ENCODE measurements around the gene ABCG4.
"Not testable (repeated sequence)": the region's sequence is repeated elsewhere in the genome, so short reads cannot be mapped to it uniquely, and the experiment has no call there.

The ABCG4 gene

GRCh38 chr11:119185981-119186634, 37.3 kb downstream of the ABCG4 start:
- DNase-seq: peak in 2 of 3 experiments; percentile 24 to 60

DNA sequence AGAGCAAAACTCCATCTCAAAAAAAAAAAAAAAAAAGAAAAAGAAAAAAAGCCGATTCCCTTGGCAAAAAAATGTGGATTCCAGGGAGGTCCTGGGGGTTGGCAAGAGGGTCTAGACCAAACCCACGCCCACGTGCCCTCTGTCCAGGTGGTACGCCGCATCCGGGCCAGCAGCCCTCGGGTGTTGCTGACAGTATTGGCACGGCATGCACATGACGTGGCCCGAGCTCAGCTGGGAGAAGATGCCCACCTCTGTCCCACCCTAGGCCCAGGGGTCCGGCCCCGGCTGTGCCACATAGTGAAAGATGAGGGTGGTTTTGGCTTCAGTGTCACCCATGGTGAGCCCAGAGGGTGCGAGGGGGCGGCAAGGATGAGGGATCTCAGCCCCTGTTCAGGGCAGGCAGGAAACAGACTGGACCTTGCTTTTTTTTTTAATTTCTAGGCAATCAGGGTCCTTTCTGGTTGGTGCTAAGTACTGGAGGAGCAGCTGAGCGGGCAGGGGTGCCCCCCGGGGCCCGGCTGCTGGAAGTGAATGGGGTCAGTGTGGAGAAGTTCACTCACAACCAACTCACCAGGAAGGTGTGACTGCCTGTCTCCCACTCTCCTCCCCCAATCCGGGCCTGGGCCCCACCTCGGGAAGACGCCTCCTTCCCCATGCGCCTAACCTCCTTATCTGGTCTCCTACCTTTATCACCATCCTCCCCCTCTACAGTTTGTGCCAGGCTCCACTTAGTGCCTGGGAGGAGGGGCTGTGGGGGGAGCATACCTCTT, 38.5 kb downstream of the ABCG4 start:
- no peak for DNase-seq

DNA sequence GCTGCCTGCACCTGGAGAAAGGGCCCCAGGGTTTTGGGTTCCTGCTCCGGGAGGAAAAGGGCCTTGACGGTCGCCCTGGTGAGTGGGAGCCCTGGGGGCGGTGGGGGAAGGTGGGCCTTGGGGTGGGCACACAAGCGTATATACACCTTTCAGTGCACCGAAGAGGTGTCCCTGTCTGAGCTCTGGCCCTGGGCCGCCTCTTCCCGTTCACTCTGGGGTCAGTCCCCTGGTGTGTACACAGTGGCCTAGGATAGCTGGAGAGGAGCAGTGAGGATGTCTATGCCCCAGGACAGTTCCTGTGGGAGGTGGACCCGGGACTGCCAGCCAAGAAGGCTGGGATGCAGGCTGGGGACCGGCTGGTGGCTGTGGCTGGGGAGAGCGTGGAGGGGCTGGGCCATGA, 39.2 kb downstream of the ABCG4 start:
- no peak for DNase-seq

DNA sequence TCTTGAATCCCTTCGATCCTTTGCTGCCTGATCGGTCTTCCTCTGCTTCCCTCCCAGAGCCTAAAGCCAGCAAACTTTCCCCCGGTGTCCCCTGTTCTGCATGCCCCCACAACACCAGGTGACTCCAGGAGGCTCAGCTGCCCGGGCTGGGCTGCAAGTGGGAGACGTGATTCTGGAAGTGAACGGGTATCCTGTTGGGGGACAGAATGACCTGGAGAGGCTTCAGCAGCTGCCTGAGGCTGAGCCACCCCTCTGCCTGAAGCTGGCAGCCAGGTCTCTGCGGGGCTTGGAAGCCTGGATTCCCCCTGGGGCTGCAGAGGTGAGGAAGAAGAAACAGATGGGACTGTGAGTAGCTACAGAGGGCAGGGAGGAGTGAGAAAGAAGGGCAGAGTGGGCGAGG, 40.0 kb downstream of the ABCG4 start:
- no peak for DNase-seq

DNA sequence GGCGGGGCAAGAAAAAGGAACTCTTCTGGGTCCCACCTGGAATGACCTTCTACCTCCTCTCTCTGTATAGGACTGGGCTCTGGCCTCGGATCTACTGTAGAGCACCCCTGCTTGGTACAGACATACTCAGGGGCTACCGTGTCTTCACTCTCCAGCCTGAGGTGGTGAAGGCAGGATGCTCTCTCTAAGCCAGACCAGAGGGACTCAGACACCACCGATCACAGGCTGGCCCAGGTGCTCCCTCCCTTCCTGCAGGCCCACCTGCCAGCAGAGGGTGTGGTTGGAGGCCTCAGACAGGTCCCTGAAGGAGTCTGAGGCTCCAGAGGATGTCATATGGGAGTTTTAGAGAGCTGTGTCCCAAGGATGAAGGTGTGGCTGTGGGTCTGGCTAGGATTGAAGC, 40.5 kb downstream of the ABCG4 start:
- DNase-seq: no peak

- DNase-seq: no peak
Measured at GRCh38 chr11:119190531-119190930, 41.7 kb downstream of the ABCG4 start.

GRCh38 chr11:119191265-119191664, 42.4 kb downstream of the ABCG4 start:
- DNase-seq: not testable (repeated sequence)

GRCh38 chr11:119192111-119192510, 43.3 kb downstream of the ABCG4 start:
- DNase-seq: no peak

- DNase-seq: no peak
Measured at GRCh38 chr11:119193001-119193400, 44.1 kb downstream of the ABCG4 start.

DNA sequence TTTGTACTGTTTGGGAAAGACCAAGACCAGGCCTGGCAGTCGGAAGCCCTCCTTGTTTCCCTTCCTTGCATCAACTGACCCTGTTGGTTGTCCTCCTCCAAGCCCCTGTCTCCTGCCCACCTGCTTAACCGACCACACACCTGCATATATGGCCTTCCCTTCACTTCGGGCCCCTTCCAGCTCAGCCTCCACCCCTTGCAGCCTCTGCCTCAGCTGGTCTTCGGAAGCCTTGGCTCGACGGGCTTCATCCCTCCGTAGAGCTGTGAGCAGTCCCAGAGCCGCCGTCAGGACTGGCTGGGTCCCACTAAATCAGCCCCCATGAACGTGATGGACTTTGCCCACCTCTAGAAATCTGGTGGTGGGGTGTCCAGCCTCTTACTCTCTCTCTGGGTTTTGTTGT, 44.8 kb downstream of the ABCG4 start:
- DNase-seq: no peak

- no peak for DNase-seq
Measured at GRCh38 chr11:119194811-119195440, 46.1 kb downstream of the ABCG4 start.

DNA sequence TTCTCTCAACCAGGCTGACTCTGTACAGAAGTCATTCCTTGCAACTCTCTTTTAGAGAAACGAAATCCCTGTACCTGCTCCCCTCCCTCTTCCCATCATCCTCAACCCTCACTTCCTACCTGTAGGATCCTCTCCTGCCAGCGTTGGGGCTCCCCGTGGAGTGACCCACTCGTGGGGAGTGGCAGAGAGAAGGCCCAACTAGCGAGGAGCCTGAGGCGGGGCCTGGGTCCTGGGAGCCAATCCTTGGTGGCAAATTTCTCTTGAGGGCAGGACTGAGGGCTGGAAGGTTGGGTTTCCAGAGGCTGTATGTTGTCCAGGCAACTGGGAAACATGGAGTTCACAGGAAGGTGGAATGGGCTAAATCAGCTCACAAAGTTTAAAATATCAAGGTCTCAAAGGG, 46.8 kb downstream of the ABCG4 start:
- peak; percentile 71 to 87 (median 77) for DNase-seq

- peak; percentile 81 to 95 (median 84) for DNase-seq
Measured at GRCh38 chr11:119196833-119197483, 48.1 kb downstream of the ABCG4 start.

- no peak for DNase-seq
Measured at GRCh38 chr11:119198925-119199324, 50.1 kb downstream of the ABCG4 start.

GRCh38 chr11:119201236-119201635, 52.4 kb downstream of the ABCG4 start:
- DNase-seq: not testable (repeated sequence)

DNA sequence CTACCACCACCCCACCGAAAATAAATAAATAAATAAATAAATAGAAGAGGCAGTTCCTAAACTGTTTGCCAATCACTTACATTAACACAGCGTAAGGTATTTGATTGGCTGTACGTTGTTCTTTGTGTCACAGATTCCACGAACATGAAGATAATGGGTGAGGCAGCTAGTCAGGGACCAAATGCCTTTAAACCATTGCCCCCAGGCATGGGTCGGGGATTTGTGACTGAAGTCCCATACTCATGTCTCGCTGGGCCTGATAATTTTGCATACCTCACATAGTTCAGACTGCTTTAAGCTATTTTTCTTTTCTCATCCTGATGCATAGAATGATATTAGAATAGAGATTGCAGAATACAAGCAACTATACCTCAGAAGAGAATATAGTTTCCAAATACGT, 53.7 kb downstream of the ABCG4 start:
- DNase-seq: no peak

DNA sequence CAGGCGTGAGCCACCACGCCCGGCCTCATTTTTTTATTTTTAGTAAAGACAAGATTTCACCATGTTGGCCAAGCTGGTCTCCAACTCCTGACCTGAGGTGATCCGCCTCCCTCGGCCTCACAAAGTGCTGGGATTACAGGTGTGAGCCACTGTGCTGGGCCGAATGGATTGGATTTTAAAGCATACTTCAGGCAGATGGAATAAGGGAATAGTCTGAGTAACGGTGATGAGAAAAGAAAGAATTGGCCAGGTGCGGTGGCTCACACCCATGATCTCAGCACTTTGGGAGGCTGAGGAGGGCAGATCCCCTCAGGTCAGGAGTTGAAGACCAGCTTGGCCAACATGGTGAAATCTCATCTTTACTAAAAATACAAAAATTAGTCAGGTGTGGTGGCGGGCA, 55.2 kb downstream of the ABCG4 start:
- no peak for DNase-seq

DNA sequence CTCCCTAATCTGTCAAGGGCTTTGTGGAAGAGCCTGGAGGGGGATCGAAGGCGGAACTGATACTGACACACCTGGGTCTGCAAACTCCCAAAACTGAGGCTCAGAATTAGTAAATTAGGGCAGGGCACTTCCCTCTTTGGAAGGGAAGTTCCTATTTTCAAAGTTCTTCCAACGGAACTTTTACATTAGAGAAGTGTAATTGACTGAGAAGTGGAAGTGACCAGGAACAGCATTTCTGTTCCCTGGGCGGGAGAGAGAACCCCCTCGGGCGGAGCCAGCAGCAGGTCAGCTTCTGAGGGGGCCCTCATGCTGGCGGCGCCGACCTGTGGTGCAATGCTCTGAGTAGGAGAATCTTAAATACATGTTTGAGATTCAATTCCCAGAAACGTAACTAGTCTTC, 56.2 kb downstream of the ABCG4 start:
- DNase-seq: no peak

DNA sequence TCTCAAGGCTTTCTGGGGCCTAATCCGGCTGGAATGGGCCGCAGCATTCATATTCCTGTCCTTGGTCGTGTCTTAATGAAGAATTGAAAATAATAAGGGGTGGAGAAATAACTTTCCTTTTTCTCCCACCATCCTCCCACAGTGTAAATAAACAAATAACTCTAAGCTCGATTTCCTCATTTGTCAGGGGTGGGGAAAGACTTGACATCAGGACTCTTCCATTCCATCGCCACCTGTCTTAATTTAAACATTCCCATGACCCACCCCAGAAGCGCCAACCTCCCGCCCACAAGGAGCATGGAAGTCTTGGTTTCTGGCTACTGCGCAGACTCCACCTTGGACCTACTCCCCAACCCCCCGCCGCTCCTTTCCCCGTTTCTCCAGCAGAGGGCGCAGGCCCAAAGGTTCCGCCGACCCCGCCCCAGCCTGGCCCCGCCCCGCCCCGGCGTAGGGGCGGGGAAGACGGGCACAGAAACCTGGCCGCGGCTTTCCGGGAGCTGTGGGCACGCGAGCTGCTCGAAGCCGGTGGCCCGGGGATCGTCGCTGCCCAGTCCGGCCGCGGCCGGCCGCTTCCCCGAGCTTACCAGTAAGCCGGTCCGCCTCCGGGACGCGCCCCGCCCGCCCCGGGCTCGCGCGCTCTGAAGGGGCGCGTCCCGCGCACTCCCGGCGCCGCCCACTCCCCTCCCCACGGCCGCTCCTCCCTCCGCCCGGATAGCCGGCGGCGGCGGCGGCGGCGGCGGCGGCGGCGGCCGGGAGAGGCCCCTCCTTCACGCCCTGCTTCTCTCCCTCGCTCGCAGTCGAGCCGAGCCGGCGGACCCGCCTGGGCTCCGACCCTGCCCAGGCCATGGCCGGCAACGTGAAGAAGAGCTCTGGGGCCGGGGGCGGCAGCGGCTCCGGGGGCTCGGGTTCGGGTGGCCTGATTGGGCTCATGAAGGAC, 57.0 kb downstream of the ABCG4 start, which contains the start of gene CBL:
Gene CBL, plus strand, starts transcription at position 766 of the 937 bp plus-strand sequence. Its CDS starts 79 bp downstream, at position 845.
- peak; percentile 94 to 97 (median 97) for DNase-seq

- peak in 2 of 3 experiments; percentile 55 to 87 for DNase-seq
Measured at GRCh38 chr11:119206511-119207414, 57.9 kb downstream of the ABCG4 start.

GRCh38 chr11:119207415-119207960, 58.6 kb downstream of the ABCG4 start:
- DNase-seq: no peak
